GM18507 (cell line): ENCODE measurements around the gene POMT1.
"Not testable (repeated sequence)": the region's sequence is repeated elsewhere in the genome, so short reads cannot be mapped to it uniquely, and the experiment has no call there.

Source experiments
- DNase-seq: peaks from one replicate; pipeline ENCODE4 v3.0.0; 2011; ENCODE audit warnings: low read depth; ENCODE audit not compliant: insufficient read length; ENCODE audit errors: extremely low spot score
- FAIRE-seq: peaks from 2 replicates; lab custom pipeline; 2011; peaks lifted over from hg19 to GRCh38; lab: Jason Lieb, UNC

Gene POMT1

GRCh38 chr9:131539223-131539923, 36.7 kb downstream of the POMT1 start:
- FAIRE-seq (no peak), DNase-seq (no peak)

GRCh38 chr9:131543141-131543540, 40.4 kb downstream of the POMT1 start:
- no peak for FAIRE-seq
- DNase-seq: no peak

DNA sequence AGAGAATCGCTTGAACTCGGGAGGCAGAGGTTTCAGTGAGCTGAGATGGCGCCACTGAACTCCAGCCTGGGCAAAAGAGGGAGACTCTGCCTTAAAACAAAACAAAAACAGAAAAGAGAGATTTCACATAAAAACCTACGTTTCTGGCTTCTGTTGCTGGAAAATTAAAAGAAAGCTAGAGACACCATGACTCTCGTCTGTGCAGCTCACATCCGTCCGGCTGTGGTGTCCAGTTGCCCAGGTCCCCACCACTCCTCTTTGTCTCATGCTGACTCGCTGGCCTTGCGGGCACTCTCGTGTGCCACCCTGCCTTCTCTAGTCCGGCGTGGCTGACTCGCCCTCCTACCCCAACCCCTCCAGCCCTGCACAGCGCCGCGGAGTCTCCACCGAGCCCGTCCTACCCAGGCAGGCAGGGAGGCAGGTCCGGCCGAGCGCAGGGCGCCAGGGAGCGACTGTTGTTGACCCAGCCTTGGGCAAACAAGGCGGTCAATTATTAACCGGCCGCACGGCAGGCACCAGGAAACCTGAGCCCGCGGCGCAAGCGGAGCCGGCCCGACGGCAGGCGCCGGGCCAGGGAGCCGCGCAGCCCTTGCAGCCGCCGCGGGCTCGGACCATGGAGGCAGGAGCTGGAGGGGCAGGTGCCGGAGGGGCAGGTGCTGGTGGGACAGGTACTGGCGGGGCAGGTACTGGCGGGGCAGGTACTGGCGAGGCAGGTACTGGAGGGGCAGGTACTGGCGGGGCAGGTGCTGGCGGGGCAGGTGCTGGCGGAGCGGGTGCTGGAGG, 42.5 kb downstream of the POMT1 start, which contains the start of gene PRRT1B:
Gene PRRT1B, plus strand, starts transcription at position 521 of the 783 bp plus-strand sequence. Its CDS starts 93 bp downstream, at position 614.
- no peak for DNase-seq
- FAIRE-seq: no peak

- FAIRE-seq: no peak
- DNase-seq: no peak
Measured at GRCh38 chr9:131545786-131546335, 43.1 kb downstream of the POMT1 start.

- FAIRE-seq (no peak), DNase-seq (no peak)
Measured at GRCh38 chr9:131546336-131547084, 43.8 kb downstream of the POMT1 start.

DNA sequence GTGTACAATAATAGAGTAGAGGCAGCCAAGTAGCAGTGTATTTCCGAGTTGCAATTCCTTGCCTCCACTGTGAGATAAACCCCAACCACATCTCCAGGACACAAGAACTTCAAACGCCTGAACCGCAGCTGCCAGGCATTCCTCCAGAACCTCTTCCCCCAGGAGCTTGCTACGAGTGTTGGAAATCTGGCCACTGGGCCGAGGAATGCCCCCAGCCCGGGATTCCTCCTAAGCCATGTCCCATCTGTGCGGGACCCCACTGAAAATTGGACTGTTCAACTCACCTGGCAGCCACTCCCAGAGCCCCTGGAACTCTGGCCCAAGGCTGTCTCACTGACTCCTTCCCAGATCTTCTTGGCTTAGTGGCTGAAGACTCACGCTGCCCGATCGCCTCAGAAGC, 46.5 kb downstream of the POMT1 start:
- FAIRE-seq, DNase-seq: not testable (repeated sequence)

- not testable (repeated sequence) for DNase-seq, FAIRE-seq
Measured at GRCh38 chr9:131550465-131550864, 47.7 kb downstream of the POMT1 start.

DNA sequence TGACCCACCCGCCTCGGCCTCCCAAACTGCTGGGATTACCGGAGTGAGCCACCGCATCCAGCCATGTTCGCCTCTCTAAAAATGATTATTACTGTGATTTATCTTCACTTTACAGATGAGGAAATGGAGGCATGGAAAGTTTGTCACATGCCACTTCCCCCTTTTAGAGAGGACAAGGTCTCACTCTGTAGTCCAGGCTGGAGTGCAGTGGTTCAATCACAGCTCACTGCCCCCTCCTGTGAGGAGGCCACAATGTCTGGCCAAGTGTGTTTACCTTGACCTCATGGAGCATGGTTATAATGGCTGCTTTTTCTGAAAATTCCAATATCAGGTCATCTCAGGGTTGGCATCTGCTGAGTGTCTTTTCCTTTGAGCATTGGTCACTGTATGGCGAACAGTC, 49.3 kb downstream of the POMT1 start:
- no peak for FAIRE-seq
- no peak for DNase-seq

GRCh38 chr9:131554087-131554842, 51.5 kb downstream of the POMT1 start:
- no peak for FAIRE-seq
- DNase-seq: no peak

GRCh38 chr9:131554843-131555351, 52.2 kb downstream of the POMT1 start:
- DNase-seq: no peak
- no peak for FAIRE-seq

GRCh38 chr9:131555841-131556673, 53.3 kb downstream of the POMT1 start:
- DNase-seq: no peak
- FAIRE-seq: no peak

DNA sequence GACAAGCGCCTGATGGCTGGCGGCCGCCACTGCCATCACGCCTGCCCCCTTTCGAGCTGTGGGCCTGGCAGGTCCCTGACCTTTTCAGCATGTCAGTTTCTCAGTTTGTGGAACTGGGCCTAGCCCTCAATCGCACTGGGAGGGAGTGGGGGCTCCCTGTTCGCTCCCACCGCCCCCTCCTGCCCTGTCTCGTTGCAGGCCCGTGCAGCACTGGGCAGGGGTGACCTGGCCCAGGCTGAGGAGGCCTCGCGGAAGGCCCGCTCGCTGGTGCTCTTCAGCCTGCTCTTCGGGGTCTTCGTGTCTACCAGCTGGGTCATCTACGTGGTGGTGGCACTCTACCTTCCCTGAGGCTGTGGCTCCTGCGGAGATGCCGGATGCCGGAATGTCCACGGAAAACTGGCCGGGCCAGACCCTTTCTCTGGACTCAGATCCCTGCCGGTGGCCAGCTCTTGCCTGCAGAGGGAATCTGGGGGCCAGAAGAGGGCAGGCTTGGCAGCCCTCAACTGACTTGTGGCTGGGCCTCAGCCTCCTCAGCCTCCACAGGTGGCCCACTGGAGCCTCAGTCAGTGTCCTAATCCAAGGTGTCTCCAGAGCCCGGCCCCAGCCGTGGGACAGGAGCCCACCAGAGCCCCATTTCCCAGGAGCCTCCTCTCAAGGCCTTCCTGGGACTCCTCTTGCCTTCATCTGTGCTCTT, 55.3 kb downstream of the POMT1 start:
- DNase-seq: no peak
- FAIRE-seq: no peak

DNA sequence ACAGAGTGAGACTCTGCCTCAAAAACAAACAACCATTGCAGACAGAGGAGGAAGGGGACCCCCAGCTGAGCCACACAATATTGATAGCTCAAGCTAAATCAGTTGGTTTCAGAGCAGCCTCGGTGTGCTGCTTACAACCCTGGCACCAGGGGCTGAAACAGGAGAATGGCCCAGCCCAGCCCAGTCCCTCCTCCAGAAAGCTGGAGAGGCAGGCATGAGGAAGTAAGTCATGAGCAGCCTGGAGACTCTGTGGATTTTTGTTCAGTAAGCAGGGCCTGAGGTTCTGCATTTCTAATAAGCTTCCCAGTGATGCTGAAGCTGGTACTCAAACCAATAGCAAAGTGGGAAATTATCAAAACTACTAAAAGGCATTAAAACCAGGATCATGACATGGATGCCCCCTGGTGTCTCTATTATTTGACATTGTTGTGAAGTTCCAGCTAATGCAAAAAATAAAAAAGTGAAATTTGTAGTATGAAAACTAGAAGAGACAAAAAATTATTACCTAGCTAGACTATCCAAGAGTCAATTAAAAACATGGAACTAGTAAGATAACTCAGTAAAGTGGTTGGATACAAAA, 56.8 kb downstream of the POMT1 start:
- DNase-seq: no peak
- FAIRE-seq: no peak

- no peak for FAIRE-seq
- no peak for DNase-seq
Measured at GRCh38 chr9:131562032-131562959, 59.6 kb downstream of the POMT1 start.

GRCh38 chr9:131565369-131565768, 62.7 kb downstream of the POMT1 start:
- DNase-seq (no peak), FAIRE-seq (peak; percentile 5)

DNA sequence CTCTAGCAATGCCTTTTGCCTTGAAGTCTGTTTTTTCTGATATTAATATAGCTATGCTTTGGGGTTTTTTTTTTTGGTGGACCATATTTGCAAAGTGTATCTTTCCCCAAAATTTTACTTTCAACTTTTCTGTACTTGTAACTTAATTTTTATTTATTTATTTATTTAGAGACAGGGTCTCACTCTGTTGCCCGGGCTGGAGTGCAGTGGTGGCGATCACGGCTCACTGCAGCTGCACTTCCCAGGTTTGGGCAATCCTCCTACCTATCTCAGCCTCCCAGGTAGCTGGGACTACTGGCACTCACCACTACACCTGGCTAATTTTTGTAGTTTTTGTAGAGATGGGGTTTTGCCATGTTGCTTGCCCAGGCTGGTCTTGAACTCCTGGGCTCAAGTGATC, 63.4 kb downstream of the POMT1 start:
- DNase-seq (no peak), FAIRE-seq (no peak)
